NCI-H748 treated with DMSO at 0.1 percent for 48 hours (cell line): ENCODE results near the gene AEN.

Experiments used
- DNase-seq: peaks from one replicate; lab custom pipeline; 2025; lab: John Stamatoyannopoulos, UW

The AEN gene

DNA sequence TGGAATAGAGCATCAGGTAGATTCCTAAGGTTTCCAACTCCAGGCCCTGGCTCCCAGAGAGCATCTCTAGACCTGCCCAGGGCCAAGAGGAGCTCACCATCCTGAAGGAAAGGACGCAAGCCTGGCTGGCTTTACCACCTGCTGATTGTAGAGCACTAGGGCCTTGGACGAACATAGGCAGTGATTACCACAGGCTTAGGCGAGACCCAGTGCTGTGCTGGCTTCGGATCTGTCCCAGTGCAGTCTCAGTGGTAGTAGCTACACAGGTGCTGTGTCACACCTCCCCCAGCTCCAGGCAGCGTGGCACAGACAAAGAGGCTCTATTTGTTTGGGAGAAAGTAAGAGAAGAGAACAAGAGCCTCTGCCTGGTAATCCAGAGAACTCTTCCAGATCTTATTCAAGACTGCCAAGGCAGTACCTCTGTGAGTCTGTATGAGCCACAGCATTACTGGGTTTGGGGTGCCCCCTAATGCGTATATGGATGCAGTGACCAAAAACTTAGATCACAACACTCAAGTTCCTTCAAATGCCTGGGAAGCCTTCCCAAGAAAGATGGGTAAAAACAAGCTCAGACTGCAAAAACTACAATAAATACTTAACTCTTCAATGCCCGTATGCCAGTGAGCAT lies 43.1 kb downstream of the AEN start:
- no peak for DNase-seq

DNA sequence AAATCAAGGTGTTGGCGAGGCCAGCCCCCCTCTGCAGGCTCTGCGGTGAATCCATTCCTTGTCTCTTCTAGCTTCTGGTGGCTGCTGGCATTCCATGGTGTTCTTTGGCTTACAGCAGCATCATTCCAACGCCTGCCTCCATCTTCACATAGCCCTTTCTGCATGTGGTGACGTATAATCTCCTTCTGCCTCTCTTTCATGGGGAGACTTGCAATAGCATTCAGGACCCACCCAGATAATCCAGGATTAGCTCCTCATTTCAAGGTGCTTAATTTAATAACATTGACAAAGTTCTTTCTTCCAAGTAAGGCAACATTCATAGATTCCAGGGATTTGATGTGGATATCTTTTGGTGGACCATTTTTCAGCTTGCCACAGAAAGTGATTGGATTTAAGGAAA lies 53.5 kb downstream of the AEN start:
- no peak for DNase-seq

DNA sequence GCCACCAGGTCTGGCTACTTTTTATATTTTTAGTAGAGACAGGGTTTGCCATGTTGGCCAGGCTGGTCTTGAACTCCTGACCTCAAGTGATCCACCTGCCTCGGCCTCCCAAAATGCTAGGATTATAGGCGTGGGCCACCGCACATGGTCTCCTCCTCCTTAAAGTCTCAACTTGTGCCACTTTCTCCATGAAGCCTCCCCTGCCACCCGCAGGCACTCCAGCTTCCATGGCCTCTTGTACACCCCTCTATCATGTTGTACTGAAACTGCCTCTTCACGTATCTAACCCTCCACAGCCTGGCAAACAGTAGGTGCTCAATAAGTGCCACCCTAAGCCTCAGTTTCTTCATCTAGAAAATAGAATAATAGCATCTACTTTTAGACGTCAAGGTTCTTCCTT lies 57.6 kb downstream of the AEN start:
- DNase-seq: no peak

DNA sequence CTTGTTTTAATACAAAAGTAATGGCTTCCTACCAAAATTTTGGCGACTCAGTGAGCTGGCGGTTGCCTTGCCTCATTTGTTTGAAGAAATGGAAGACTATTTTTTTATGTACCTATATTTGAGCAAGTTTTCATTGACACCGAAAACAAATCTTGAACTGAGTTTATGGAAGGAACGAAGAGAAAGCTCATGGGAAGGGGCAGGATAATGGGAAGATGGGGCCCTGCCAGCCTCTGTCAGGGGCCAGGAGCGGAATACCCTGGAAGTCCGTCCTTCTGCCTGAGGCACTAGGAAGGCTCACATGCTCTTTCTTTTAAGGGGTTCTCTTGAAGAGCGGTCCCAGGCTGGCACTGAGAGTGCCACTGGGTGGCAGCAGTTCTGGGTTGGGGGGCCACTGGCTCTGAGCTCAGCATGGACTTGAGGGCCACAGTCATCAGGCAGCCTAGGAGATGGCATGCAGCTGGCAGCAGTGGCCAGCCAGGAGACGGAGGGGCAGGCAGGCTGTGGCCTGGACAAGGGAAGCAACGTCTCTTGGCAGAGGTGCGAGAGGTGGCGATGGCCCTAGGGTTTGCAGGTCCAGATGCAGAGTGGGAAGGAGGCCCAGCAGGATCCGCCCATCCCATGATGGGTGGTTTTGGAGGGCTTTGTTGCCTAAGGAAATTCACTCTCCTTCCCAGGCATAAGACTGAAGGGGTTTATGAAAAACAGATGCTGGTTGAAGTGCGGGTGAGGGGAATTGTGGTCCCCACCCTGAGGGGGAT lies 59.3 kb downstream of the AEN start:
- DNase-seq: no peak

DNA sequence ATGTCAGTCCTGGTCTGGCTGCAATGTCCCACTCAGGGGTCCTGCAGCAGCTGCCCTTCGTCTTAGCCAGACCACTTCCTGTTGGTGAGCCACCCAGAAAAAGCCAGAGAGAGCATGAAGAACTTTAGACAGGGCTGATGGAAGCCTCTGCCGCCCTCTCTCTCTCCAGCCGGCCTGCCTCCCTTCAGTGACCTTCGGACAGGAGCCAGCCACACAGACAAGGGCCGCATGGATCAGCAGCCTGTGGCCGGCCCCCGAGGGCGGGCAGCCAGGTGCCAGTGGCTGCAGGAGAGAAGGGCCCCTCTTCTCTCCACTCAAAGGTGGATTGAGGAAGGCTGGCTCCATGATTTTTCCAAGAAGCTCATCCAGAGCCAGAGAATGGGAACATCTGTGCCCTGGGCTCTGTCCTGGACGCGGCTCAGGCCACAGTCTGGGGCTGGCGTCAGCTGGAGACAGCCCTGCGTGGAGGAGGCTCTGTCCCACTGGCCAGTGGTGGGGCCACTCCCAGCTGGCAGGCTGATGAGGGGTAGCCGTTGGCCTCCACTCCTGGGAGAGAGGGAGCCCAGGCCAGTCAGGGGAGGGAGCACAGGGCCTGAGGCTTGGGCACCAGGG lies 60.6 kb downstream of the AEN start:
- no peak for DNase-seq
